ENCODE data around the gene MYO1E.

MYO1E gene

DNA sequence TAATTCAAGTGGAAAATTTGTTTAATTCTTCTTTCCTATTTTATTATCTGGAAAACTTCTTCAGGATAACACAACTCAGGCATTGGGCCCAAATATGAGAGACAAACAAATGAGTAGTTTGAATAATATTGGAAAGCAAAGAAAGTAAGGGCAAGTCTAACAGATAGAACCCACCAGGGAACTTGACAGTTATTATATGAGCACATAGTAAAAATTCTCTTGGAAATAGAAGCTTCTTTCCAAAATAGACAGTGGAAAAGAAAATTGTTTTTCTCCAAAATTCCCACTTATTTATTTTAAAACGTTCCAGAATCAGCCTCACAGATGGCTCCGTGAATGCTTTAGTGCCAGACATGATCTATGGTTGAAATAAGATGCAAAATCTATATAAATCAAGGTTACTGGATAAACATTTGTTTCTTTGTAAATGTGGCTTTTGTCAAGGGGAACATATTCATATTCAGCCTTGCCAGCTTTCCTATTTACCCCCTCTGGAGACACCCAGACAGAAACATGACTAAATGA lies 142.1 kb downstream of the MYO1E start:
- no peak for DNase-seq (ENCODE audit: low read depth in 2 of 2)

DNA sequence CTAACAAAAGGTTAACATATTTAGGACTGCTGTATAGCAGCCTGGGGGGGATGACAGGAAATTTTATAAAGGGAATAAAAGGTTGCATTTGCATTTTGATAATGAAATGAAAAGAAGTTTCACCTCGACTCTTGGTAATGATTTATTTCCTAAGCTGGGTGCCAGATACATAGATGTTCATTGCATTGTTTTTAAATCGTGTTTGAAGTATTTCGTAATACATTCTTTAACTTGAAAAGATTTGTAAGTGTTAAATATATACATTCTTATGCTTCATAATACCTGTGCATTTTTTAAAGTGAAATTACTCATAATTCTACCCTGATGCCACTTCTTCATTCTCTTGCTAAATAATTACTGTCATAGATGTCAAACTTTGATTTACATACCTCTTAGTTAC lies 143.2 kb downstream of the MYO1E start:
- no peak for DNase-seq (ENCODE audit: low read depth in 2 of 2)

DNA sequence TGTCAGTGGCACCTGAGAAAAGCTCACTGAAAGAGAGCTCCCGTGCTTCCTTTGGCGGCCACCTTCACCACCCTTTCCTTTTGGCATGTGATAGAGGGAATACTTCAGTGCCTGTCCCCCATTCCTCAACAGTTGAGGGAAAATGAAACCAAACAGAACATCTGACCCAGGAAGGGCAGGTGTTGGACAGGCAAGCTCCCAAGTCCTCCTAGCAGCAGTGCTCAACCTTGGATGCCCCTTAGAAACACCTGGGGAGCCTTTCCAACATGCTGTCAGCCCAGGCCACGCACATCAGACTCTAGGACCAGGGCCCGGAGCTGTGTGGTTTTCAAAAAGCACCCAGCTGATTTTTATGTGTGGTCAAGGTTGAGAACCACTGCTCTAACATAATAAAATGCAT lies 143.7 kb downstream of the MYO1E start:
- no peak for DNase-seq (ENCODE audit: low read depth in 2 of 2)

DNA sequence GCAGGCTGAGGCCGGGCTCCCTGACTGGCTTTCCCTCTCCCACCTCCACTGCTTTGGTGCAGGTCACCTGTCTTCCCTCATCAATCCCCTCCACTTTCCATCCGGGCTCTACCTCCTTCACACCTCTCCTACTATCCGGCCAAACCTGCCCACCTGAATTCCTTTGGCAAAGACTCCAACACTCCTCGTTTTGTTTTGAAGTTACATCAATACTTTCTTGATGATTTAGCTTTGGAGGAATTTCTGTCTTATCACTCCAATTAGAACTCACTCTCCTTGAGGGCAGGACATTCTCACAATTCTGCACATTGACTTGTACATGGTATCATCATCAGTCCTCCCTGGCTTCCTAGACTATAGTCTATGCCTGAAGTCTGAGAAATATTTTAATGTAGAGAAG lies 145.7 kb downstream of the MYO1E start:
- DNase-seq (ENCODE audit: low read depth in 2 of 2): no peak

DNA sequence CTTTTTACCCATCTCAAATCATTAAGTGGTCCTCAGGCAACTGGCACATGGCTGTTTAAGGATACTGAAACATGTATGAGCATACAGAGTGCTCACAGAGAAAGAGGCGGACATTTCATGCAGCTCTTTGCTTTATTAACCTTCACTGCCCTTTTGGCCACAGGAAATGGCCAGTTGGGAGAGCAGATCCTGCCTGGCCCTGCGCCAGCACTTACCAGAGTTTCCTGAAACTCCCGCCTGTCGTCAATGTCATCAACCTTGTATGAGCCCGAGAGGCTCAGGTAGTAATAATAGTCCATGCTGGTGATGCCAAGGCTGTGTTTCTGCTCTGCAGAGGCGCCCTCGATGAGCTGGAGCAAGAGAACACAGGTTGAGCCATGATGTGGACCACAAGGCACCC lies 148.2 kb downstream of the MYO1E start:
- DNase-seq (ENCODE audit: low read depth in 2 of 2): no peak

DNA sequence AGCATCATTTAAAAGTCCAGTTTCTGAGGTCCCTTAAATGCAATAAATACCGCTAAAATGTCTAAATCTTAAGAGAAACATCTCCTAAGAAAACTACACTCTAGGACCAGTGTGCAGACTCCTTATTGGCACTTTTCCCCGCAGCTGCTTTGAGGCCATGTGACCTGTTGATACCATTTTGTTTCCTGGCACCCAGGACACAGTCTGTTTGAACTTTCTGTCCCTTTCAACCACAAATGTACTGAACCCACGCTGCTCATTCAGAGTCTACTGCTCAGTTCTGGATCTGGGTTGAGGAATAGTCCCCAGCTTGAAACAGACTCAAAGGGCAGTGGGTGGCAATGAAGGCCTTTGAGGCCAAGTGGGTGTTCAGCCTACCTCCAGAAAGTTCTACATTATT lies 148.9 kb downstream of the MYO1E start:
- no peak for DNase-seq (ENCODE audit: low read depth in 2 of 2)

DNA sequence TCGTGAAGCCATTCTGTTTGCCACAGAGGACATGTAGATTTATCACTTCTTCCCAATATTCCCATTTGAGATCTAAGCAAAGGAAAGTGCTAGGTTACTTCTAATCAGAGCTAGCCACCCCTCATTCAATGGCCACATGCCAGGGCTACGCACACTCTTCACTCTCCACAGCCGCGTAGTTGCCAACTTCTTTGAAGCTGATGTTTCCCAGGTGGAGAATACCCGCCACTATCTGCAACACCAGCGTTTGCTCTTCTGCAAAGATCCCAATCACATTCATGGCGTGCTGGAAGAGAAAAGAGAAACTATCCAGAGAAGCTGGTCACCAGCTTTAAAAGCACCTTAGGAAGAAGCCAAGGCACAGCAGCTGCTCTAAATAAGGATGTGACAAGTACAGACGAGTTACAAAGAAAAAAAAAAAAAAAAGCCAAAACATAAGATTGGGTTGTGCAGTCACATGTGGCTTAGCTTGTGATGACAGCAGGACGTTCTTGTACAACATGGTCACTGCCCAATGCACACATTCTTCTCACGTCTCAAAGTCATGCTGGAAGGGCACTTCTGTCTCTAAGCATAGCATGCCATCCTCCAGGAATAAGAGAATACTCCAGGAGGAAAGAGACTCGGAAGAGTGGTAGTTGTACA lies 149.6 kb downstream of the MYO1E start:
- DNase-seq (ENCODE audit: low read depth in 2 of 2): no peak

DNA sequence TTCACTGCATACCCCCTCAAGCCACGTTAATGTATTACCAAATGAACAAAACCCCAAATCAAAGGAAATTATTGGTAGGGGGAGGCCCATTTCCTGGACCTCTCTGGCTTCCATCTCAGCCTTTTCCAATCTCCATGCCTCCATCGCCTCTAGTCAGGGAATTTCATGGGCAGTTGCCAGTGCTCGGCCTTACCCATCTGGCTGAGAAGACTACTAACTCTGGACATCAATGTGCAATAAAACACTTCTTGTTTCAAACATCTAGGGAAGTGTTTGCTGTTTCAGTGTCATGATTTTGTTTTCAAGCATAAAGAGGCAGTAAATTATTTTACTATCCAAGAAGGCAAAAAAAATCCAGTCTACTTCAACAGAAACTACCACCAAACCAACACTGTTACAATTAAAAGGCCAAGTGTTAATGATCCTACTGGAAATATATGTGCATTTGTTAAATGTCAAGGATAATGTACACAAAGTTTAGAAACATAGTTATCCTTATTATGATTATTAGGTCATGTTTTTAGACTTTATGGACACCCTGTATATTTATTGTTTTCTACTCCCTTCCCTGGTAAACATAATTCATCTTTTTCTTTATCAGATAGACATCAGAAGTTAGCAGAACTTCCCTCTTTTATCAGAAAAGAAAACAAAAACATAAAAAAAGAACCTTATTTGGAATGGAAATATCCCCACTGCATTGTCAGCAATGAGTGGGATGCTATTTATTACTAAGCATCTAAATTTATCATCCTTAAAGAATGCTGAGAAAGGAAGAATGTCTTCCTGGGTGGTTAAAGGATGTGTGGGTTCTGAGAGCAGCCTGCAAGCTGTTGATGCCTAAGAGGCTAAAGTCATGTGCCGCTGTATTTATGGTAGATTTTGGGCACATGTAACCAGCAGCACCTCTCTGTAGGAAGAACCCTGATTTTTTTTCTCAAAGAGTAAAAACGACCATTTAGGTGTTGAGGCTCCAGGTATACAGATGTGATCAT lies 150.9 kb downstream of the MYO1E start:
- DNase-seq (ENCODE audit: low read depth in 2 of 2): no peak

DNA sequence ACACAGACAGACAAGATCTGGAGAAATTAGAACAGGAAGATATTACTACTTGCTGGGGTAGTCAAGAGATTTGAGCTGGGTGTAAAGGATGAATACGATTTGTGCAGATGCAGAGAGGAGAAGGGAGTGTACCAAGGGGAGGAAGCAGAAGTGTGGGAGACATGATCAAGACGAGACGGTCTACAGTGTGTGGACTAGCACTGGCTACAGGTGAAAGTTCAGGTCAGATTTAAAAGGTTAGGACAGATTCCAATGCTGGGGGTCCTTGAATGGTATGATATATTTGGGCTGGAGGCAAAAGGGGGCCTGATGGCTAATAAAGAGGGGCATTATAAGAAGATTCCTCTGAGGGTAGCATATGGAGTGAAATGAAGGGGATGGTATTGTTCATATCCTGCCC lies 154.0 kb downstream of the MYO1E start:
- DNase-seq (ENCODE audit: low read depth in 2 of 2): no peak

DNA sequence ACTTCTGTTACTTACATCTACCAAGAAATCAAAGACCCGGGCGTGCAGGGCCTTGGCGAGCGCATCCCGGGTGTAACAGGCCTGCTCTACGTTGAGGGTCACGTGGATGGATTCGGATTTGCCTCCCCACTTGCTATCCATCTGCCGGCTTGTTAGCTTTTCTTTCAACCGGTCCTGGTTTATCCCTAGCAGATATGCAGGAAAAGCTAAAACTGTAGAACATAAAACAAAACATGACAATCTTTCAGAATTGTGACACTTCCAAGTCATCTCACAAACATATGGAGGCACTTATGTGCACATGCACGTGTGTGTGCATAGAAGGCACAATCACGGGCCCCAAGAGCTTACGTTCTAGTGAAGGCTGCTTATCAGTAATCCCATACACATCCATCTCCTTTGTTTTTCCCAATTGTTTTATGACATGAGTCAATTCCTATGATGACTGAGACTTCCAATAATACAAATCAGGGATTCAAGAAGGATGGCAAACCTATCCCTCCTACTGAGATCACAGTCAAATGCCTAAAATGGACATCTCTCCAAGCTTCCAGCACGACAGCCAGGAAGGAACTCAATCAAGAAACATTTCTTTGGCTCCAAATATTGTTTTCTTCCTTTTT lies 154.7 kb downstream of the MYO1E start:
- DNase-seq (ENCODE audit: low read depth in 2 of 2): no peak

DNA sequence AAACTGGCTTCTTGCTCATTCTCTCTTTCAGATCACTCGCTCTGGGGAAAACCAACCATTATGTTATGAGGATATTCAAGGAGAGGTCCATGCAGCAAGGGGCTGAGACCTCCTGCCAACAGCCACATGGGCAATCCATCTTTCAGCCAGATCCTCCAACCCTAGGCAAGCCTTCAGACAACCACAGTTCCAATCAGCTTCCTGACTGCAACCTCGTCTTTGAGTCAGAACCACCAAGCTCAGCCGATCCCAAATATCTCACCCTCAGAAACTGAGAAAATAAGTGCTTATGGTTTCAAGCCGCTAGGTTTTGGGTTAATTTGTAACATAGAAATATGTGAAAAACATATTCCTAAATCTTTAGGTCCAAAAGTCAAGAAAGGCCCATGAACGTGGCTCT lies 155.8 kb downstream of the MYO1E start:
- DNase-seq (ENCODE audit: low read depth in 2 of 2): no peak

DNA sequence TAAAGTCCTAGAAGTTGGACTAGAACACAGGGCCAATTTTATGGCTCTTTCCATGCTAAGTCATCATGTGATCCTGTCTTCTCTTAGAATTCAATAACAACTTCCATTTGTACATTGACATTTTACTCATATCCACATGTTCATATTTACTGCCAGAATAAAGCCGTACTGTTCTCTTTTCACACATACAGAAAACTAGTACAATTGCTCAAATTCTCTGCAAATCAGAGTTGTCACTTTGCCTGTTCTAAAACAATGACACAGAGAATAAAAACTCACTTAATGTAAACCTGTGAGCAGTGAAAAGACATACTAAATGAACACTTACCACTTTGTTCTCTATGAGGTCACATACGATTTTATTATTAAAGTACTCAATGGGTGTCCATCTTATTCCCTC lies 162.5 kb downstream of the MYO1E start:
- no peak for DNase-seq (ENCODE audit: low read depth in 2 of 2)

DNA sequence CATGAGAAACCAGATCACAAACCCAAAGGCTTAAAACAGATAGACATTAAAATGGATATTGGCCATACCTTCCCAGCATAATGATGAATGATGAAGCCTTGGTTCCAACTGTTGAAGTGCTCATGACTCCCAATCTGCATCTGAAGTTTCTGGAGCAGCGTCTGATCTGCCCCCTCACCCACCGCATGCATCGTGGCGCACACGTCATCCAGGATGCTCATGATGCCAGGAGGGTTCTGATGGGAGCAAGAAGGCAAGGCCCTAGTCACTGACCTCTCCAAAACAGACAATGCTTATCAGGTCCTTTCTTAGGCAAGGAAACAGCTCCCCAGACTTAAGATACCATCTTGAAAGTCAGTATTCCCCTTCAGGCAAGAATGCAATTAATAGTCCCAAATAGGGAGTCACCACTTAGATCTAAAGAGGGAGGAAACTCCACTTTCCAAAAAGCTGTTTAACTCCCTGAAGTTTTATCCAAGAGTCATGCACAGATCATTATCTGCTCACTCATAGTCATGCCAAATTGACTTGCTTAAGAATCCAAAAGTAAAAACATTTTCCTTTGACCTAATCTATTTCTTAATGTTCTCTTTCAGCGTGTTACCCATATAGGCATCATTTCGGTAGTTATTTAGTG lies 163.9 kb downstream of the MYO1E start:
- DNase-seq (ENCODE audit: low read depth in 2 of 2): no peak

DNA sequence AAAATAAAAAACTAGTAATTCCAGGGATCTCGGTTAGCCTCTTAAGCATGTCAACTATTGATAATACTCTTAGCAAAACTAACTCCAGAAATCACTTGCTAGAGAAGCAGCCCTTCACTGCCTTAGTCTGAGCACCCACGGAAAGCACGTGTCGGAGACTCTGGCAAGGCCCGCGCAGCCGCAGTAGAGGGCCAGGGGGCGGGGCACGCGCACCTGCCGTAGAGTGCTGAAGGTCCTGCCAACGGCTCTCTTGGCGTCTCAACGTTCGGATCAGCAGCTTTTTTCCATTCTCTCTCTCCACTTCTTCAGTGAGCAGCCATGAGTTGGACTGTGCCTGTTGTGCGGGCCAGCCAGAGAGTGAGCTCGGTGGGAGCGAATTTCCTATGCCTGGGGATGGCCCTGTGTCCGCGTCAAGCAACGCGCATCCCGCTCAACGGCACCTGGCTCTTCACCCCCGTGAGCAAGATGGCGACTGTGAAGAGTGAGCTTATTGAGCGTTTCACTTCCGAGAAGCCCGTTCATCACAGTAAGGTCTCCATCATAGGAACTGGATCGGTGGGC lies 166.0 kb downstream of the MYO1E start, which contains the start of gene LDHAL6B:
Gene LDHAL6B (plus strand): TSS at position 221 of the 561 bp plus-strand sequence. CDS start 98 bp downstream, at position 319.
- no peak for DNase-seq (ENCODE audit: low read depth in 2 of 2)

DNA sequence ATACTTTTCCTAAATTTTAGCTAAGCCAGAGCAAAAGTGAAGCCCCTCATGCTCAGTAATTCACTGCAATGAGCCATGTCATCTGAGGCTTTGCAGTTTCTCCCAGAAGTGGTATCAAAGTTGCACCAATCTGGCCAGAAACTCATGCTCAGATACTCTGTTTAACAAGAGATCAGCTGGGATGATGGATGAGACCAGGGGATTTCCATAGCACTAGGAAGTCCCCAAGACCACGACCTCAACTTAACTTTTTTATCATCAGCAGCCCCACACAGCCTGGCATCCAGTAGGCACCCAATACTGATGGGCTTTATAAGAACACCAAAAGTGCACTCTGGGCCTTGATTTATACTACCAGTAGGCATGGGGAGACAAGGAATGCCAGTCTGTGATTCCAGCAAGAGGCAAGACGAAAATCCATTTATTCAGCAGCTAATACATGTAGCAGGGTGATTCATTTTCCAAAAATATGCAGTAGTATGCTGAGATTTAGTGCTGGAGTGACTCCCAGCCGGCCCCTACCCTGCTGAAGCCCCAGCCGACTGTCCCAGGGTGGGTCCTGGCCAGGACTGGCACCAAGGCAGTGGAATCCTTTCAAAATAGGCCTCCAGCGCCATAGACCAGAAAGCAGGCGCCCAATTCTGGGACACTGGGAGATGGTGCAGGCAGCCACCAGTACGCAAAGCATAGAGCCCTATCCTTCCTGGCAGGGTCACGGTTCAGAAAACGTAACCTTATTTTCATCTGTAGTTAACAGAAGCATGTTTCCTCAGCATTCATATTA lies 166.6 kb downstream of the MYO1E start:
- no peak for DNase-seq (ENCODE audit: low read depth in 2 of 2)

DNA sequence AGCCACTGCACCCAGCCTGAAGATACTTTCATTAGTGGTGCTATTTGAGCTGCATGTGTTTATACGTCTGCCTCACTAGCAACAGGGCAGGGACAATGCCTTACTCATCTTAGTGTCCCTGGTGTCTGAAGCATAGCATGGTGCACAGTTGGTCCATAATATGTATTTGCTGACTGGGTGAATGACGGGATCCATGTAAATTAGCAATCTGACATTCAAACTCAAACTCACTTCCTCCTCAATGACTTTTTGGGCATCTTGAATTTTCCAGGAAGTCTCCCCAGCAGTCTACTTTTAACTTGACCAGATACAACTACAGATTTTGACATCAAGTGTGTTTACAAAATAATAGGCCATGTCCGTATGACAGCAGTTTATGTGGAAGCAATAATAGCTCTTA lies 169.0 kb downstream of the MYO1E start:
- DNase-seq (ENCODE audit: low read depth in 2 of 2): no peak

DNA sequence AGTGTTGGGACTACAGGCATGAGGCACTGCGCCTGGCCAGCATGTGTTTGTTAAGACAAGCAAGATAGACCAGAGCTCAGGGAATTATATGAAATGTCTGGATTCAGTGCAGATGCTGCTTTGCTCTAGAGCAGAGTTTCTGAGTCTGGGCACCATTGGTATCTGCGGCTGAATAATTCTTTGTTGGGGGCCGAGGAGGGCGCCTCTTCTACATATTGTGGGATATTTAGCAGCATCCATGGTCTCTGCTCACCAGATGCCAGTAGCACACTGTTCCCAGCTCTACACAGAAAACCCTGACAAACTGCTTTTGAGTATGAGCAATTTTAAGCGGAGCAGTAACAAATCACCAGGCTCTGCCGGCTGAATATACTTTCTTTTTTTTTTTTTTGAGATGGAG lies 169.7 kb downstream of the MYO1E start:
- DNase-seq (ENCODE audit: low read depth in 2 of 2): no peak

DNA sequence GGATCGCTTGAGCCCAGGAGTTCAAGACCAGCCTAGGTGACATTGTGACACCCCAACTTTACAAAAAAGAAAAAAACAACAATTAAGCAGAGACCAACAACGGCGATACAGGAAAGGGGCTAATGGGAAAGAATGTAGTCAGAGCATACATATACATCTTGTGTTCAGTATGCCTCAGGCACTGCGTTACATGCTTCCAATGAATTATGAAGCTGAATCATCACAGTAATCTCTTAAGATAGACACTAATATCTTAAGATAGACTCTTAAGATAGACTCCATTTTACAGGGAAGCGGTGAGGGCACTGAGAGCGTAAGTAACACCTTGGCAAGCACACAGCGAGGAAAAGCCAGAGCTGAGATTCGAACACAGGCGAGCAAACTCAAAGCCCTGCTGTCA lies 172.1 kb downstream of the MYO1E start:
- DNase-seq (ENCODE audit: low read depth in 2 of 2): no peak

DNA sequence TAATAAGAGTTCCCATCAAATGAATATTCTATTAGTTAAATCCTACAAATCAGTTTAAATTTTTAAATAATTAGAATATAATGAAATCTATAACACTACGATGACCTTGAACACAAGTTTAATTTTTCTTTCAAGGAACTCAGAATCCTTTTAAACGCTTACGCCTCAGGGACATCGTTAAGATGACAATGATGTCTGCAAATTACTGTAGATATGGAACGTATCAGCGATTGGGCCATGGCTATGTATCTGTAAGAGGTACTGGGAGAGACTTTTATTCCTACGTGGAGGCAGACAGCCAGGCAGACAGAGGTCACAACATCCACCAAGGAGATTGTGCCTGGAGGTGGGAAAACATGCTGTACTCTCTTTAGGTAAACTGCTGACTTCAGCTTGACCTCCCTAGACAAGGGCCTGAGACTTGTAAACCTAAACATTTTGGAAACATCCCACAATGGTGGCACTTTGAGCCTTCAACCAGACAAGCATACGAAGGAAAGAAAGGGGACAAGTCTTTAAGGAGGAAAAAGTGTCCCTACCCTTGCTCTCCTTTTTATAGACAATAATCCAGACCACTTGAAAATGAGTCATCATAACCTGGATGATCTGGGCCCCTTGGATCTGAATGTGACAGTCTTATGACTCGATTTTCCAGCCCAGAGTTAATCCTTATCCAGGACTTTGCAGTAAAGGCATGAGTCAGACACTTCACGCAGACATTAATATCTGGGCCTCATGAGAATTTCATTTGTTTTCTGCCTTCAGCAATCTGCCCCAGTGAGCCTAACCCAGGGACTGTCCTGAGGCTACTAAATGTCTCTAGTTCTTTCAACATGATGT lies 172.8 kb downstream of the MYO1E start:
- no peak for DNase-seq (ENCODE audit: low read depth in 2 of 2)

DNA sequence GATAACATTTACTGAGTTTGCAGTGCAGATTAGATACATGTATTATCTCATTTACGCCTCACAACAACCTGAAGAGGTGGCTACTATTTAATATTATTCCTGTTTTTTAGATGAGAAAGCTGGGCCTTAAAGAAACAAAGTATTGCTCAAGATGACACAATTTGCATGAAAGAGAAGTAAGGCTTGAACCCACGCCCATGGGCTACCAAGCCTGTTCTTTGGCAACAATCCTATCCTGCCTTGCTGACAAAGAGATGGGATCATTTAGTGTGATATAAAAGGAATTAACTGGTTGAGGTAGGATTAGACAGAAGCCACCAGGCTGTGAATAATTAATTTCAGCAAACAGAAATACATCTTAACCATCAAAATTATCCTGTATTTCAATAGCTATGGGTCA lies 175.2 kb downstream of the MYO1E start:
- DNase-seq (ENCODE audit: low read depth in 2 of 2): no peak

Data from stimulated activated CD8-positive, alpha-beta memory T cell treated with anti-CD3 and anti-CD28 coated beads, Interleukin-7, amount 100 ng/mL, for 4 hours (primary cell).